Astrocyte (in vitro differentiated cells and primary cell): ENCODE measurements around the gene PI16. TPM values are rescaled to one million over a fixed set of nuclear protein-coding genes. Genes with fewer than 3 reads are reported as not detected.

ENCODE experiments used
- DNase-seq: peaks from one replicate; pipeline ENCODE4 v3.0.0-alpha.2; 2010; ENCODE audit warnings: low read depth
- FAIRE-seq: peaks from 2 replicates; lab custom pipeline; 2011; peaks lifted over from hg19 to GRCh38; lab: Jason Lieb, UNC
- H2AFZ ChIP-seq: 2 replicates; pipeline ENCODE4 v1.6.0; 2012; ENCODE audit warnings: low read depth, low read length, inconsistent platforms
- H3K27ac ChIP-seq: 2 replicates; pipeline ENCODE4 v1.5.1; 2011; ENCODE audit warnings: low read depth, low read length, inconsistent platforms
- H3K27me3 ChIP-seq: 2 replicates; pipeline ENCODE4 v1.6.0; 2011; ENCODE audit warnings: low read length, inconsistent platforms; ENCODE audit not compliant: insufficient read depth
- H3K36me3 ChIP-seq: 2 replicates; pipeline ENCODE4 v1.5.1; 2011; ENCODE audit warnings: low read length, inconsistent platforms; ENCODE audit not compliant: insufficient read depth
- H3K4me1 ChIP-seq: 2 replicates; pipeline ENCODE4 v1.5.1; 2011; ENCODE audit warnings: low read length, inconsistent platforms; ENCODE audit not compliant: insufficient read depth
- H3K4me2 ChIP-seq: 2 replicates; pipeline ENCODE4 v1.6.0; 2012; ENCODE audit warnings: low read length, inconsistent platforms
- H3K4me3 ChIP-seq: 2 replicates; pipeline ENCODE4 v1.5.1; 2011; ENCODE audit warnings: low read depth, mild to moderate bottlenecking, low read length, inconsistent platforms; ENCODE audit not compliant: insufficient read depth
- H3K79me2 ChIP-seq: 2 replicates; pipeline ENCODE4 v1.6.0; 2012; ENCODE audit warnings: mild to moderate bottlenecking, low read length, inconsistent platforms; ENCODE audit not compliant: insufficient read depth
- H3K9ac ChIP-seq: 2 replicates; pipeline ENCODE4 v1.6.0; 2012; ENCODE audit warnings: mild to moderate bottlenecking, low read length, inconsistent platforms
- H3K9me3 ChIP-seq: 2 replicates; pipeline ENCODE4 v1.5.1; 2012; ENCODE audit warnings: low read depth, mild to moderate bottlenecking, low read length, inconsistent platforms; ENCODE audit not compliant: insufficient read depth
- H4K20me1 ChIP-seq: 2 replicates; pipeline ENCODE4 v1.6.0; 2012; ENCODE audit warnings: low read length, inconsistent platforms; ENCODE audit not compliant: insufficient read depth
- H3K27ac Mint-ChIP-seq: one replicate; pipeline ENCODE4 v1.8.0; 2021; ENCODE audit warnings: mild to moderate bottlenecking, mixed read lengths; ENCODE audit not compliant: unreplicated experiment
- H3K27me3 Mint-ChIP-seq: one replicate; pipeline ENCODE4 v1.8.0; 2021; ENCODE audit warnings: low read depth, mixed read lengths; ENCODE audit not compliant: unreplicated experiment
- H3K36me3 Mint-ChIP-seq: one replicate; pipeline ENCODE4 v1.8.0; 2021; ENCODE audit warnings: low read depth, mixed read lengths; ENCODE audit not compliant: unreplicated experiment
- H3K4me1 Mint-ChIP-seq: one replicate; pipeline ENCODE4 v1.8.0; 2021; ENCODE audit warnings: low read depth, mixed read lengths; ENCODE audit not compliant: unreplicated experiment
- H3K4me3 Mint-ChIP-seq: one replicate; pipeline ENCODE4 v1.8.0; 2021; ENCODE audit warnings: mild to moderate bottlenecking, moderate library complexity, mixed read lengths; ENCODE audit not compliant: unreplicated experiment
- H3K9me3 Mint-ChIP-seq: one replicate; pipeline ENCODE4 v1.8.0; 2021; ENCODE audit warnings: mild to moderate bottlenecking, mixed read lengths; ENCODE audit not compliant: unreplicated experiment
- CTCF ChIP-seq: IDR thresholded peaks from 2 replicates; pipeline ENCODE4 v1.5.1; 2011; ENCODE audit warnings: low read depth, mild to moderate bottlenecking, inconsistent platforms, low read length, moderate library complexity; ENCODE audit not compliant: insufficient read depth
- EZH2 ChIP-seq: IDR thresholded peaks from 2 replicates; pipeline ENCODE4 v1.6.1; 2012; ENCODE audit warnings: mild to moderate bottlenecking, low read length, inconsistent platforms; ENCODE audit not compliant: insufficient read depth
- total RNA-seq: library from RNA; stranded (reverse); gene quantifications from 2 replicates; pipeline ENCODE4 v1.2.1, GENCODE V29; 2021

Gene PI16
- total RNA-seq, 1 donor from 2014 or later: not detected

GRCh38 chr6:36930483-36930882, 24.1 kb upstream of the PI16 start:
- TF ChIP-seq CTCF (no peak), EZH2 (no peak)
- H3K4me3 Mint-ChIP-seq: no peak overlapping the region
- H3K4me1 Mint-ChIP-seq: peaks cover 27% of the 10 kb centered on the region
- no peak overlapping the region for H3K9ac ChIP-seq
- no peak for DNase-seq
- H4K20me1 ChIP-seq: no peaks in the 10 kb centered on the region
- no peak overlapping the region for H3K27ac Mint-ChIP-seq
- H3K4me2 ChIP-seq: no peak overlapping the region
- no peak overlapping the region for H3K4me3 ChIP-seq
- peaks cover 18% of the 10 kb centered on the region for H3K4me1 ChIP-seq
- no peaks in the 10 kb centered on the region for H3K27me3 Mint-ChIP-seq
- no peak for FAIRE-seq
- no peaks in the 10 kb centered on the region for H3K79me2 ChIP-seq
- H3K36me3 ChIP-seq: peaks cover 4% of the 10 kb centered on the region
- H3K9me3 Mint-ChIP-seq: no peaks in the 10 kb centered on the region
- no peak overlapping the region for H3K27ac ChIP-seq
- H3K36me3 Mint-ChIP-seq: no peaks in the 10 kb centered on the region
- H2AFZ ChIP-seq: no peak overlapping the region
- H3K27me3 ChIP-seq: no peaks in the 10 kb centered on the region
- H3K9me3 ChIP-seq: no peaks in the 10 kb centered on the region

- Histone ChIP-seq H3K9ac (no peak overlapping the region), H3K79me2 (no peaks in the 10 kb centered on the region), H3K4me1 (peaks cover 12% of the 10 kb centered on the region), H2AFZ (no peak overlapping the region), H3K36me3 (no peaks in the 10 kb centered on the region), H3K4me3 (no peak overlapping the region), H3K27ac (no peak overlapping the region), H4K20me1 (no peaks in the 10 kb centered on the region), H3K4me2 (no peak overlapping the region), H3K9me3 (no peaks in the 10 kb centered on the region), H3K27me3 (peaks cover 2% of the 10 kb centered on the region)
- Mint-ChIP-seq H3K9me3 (no peaks in the 10 kb centered on the region), H3K27ac (peak overlapping the region; percentile 38), H3K36me3 (no peaks in the 10 kb centered on the region), H3K27me3 (no peaks in the 10 kb centered on the region), H3K4me3 (no peak overlapping the region), H3K4me1 (peaks cover 12% of the 10 kb centered on the region)
- peak; percentile 38 for DNase-seq
- TF ChIP-seq EZH2 (no peak), CTCF (no peak)
- no peak for FAIRE-seq
These were observed 21.4 kb upstream of the PI16 start for GRCh38 chr6:36933102-36933501.

GRCh38 chr6:36933519-36933918, 21.0 kb upstream of the PI16 start:
- Mint-ChIP-seq H3K27ac (no peak overlapping the region), H3K9me3 (no peaks in the 10 kb centered on the region), H3K4me3 (no peak overlapping the region), H3K36me3 (no peaks in the 10 kb centered on the region), H3K27me3 (no peaks in the 10 kb centered on the region), H3K4me1 (peaks cover 10% of the 10 kb centered on the region)
- no peak for FAIRE-seq
- no peak overlapping the region for H3K4me2 ChIP-seq
- no peak for TF ChIP-seq EZH2
- TF ChIP-seq CTCF: no peak
- no peak overlapping the region for H3K27ac ChIP-seq
- H3K4me3 ChIP-seq: no peak overlapping the region
- H2AFZ ChIP-seq: no peak overlapping the region
- H4K20me1 ChIP-seq: no peaks in the 10 kb centered on the region
- no peaks in the 10 kb centered on the region for H3K36me3 ChIP-seq
- peaks cover 15% of the 10 kb centered on the region for H3K4me1 ChIP-seq
- H3K27me3 ChIP-seq: peaks cover 2% of the 10 kb centered on the region
- no peaks in the 10 kb centered on the region for H3K79me2 ChIP-seq
- no peak for DNase-seq
- no peaks in the 10 kb centered on the region for H3K9me3 ChIP-seq
- H3K9ac ChIP-seq: no peak overlapping the region
